Left lung (tissue), 10 donors: ENCODE results near the gene RNF166. TPM values are rescaled to one million over a fixed set of nuclear protein-coding genes. Genes with fewer than 3 reads are reported as not detected.

Experiments used
- ATAC-seq: fragments of 200-7000 bp; cut with Tn5 transposase; one replicate; pipeline ENCODE4 v1.9.1; 2020; ENCODE audit warnings: moderate library complexity
- DNase-seq, 4 donors: peaks; one replicate each; pipeline ENCODE4 v3.0.0-alpha.2; 2013 to 2020
- H3K27ac ChIP-seq, 2 donors: fragments of 200-600 bp; sonication (generic) in 1 of 2; one replicate each; pipeline versions ENCODE4 v1.5.0 to v1.8.0; 2020 to 2021
- H3K27me3 ChIP-seq, 2 donors: fragments of 200-600 bp; sonication (generic) in 1 of 2; one replicate each; pipeline versions ENCODE4 v1.5.0 to v1.8.0; 2020 to 2021
- H3K36me3 ChIP-seq, 2 donors: fragments of 200-600 bp; sonication (generic) in 1 of 2; one replicate each; pipeline versions ENCODE4 v1.5.0 to v1.8.0; 2020 to 2021
- H3K4me1 ChIP-seq, 2 donors: fragments of 200-600 bp; one replicate each; pipeline ENCODE4 v1.8.0; 2021
- H3K4me3 ChIP-seq, 2 donors: fragments of 200-600 bp; sonication (generic) in 1 of 2; one replicate each; pipeline versions ENCODE4 v1.5.0 to v1.8.0; 2020 to 2021; ENCODE audit warnings: mild to moderate bottlenecking in 1 of 2
- H3K9me3 ChIP-seq, 2 donors: fragments of 200-600 bp; sonication (generic) in 1 of 2; one replicate each; pipeline versions ENCODE4 v1.5.0 to v1.8.0; 2020 to 2021
- CTCF ChIP-seq, 2 donors: fragments of 200-600 bp; sonication (generic) in 1 of 2; IDR thresholded peaks; one replicate each; pipeline versions ENCODE4 v1.5.0 to v1.8.0; 2021; ENCODE audit warnings: antibody characterized with exemption in 2 of 2
- intact Hi-C, 2 donors: fragments of 100-400 bp; cut with DNase I; formaldehyde crosslinking; loops; one replicate each; pipeline versions ENCODE4 v1.11.2 to v1.14.2; 2022
- polyA plus RNA-seq, 6 donors: library from polyadenylated mRNA; unstranded; fragments of 120-200 nt; gene quantifications; one replicate each; pipeline ENCODE4 v1.2.1, GENCODE V29; 2013; ENCODE audit not compliant: insufficient read length in 6 of 6
- total RNA-seq, 2 donors: library from RNA; stranded (reverse); fragmentation: NEBNext Ultra II Directional; extraction: Animal tissue kit (Norgen Biotek cat#: 25700); gene quantifications; one replicate each; pipeline ENCODE4 v1.2.1, GENCODE V29; 2021
- donor health status: DM: no; HTN: yes; CAD: no.
- donor health status: DM: no; HTN: no; CAD: no.

Gene RNF166
- total and polyA plus RNA-seq, 8 donors: 14.8 to 54.0 (median 16.7) TPM

GRCh38 chr16:88681709-88682451, 24.3 kb downstream of the RNF166 start:
- DNase-seq: peak in 2 of 4 donors; percentile 82 to 89
- peak; percentile 6 for ATAC-seq
- Histone ChIP-seq H3K9me3 (no peaks in the 10 kb centered on the region), H3K4me1 (peaks cover 13 to 51% of the 10 kb centered on the region in 2 donors), H3K4me3 (no peak overlapping the region), H3K27ac (peak overlapping the region; percentile 57 to 83), H3K36me3 (peaks cover 0 to 19% of the 10 kb centered on the region in 2 donors), H3K27me3 (peaks cover 3 to 82% of the 10 kb centered on the region in 2 donors)
- intact Hi-C loops: no loop called here
- no peak for TF ChIP-seq CTCF (IDR thresholded peaks at IDR 0.05)

GRCh38 chr16:88681084-88681680, 25.0 kb downstream of the RNF166 start:
- H3K4me3 ChIP-seq: no peak overlapping the region
- H3K9me3 ChIP-seq: no peaks in the 10 kb centered on the region
- ATAC-seq (peak; percentile 22), DNase-seq (peak in 1 of 4 donors; percentile 85)
- H3K36me3 ChIP-seq: peaks cover 0 to 24% of the 10 kb centered on the region in 2 donors
- peaks cover 9 to 44% of the 10 kb centered on the region in 2 donors for H3K4me1 ChIP-seq
- no peak for TF ChIP-seq CTCF (IDR thresholded peaks at IDR 0.05)
- intact Hi-C loops: no loop called here
- H3K27ac ChIP-seq: peak overlapping the region in 1 of 2 donors; percentile 83
- peaks cover 3 to 75% of the 10 kb centered on the region in 2 donors for H3K27me3 ChIP-seq

GRCh38 chr16:88680554-88681083, 25.6 kb downstream of the RNF166 start:
- Histone ChIP-seq H3K27me3 (peaks cover 3 to 70% of the 10 kb centered on the region in 2 donors), H3K36me3 (peaks cover 0 to 24% of the 10 kb centered on the region in 2 donors), H3K27ac (no peak overlapping the region), H3K4me3 (no peak overlapping the region), H3K9me3 (no peaks in the 10 kb centered on the region), H3K4me1 (peaks cover 5 to 39% of the 10 kb centered on the region in 2 donors)
- no peak for ATAC-seq
- intact Hi-C loops: no loop called here
- no peak for TF ChIP-seq CTCF (IDR thresholded peaks at IDR 0.05)
- no peak for DNase-seq

GRCh38 chr16:88678224-88678979, 27.8 kb downstream of the RNF166 start:
- Histone ChIP-seq H3K27me3 (peaks cover 3 to 49% of the 10 kb centered on the region in 2 donors), H3K36me3 (peaks cover 0 to 37% of the 10 kb centered on the region in 2 donors), H3K9me3 (no peaks in the 10 kb centered on the region), H3K27ac (no peak overlapping the region), H3K4me3 (no peak overlapping the region), H3K4me1 (peaks cover 0 to 24% of the 10 kb centered on the region in 2 donors)
- peak in 1 of 4 donors; percentile 76 for DNase-seq
- ATAC-seq: no peak
- no peak for TF ChIP-seq CTCF (IDR thresholded peaks at IDR 0.05)
- intact Hi-C loops: no loop called here
